Middle frontal gyrus (tissue), 1 donor: ENCODE results near the gene ABTB2.
A peak's percentile ranks its signal among the peaks of the same experiment; 100 is the strongest.

Source experiments
- DNase-seq: peaks from one replicate; pipeline ENCODE4 v3.0.0-alpha.2; 2015; ENCODE audit warnings: low spot score; ENCODE audit errors: extremely low spot score

The ABTB2 gene

DNA sequence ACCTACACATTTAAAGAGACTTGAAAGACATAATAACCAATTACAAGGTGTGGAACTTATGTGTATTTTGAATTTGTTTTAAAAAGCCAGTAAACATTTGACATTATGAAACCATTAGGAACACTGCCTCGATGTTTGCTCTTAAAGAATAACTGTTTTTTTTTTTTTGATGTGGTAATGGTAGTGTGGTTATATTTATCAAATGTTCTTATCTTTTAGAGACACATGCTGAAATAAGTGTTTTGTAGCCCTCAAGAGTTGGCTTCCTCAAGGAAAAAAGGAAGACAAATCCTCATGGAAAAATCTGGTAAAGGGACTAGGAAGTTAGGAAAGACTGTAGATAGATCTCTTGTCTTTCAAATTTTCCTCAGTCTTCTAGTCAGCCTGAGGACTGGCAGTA lies 2.2 kb upstream of the ABTB2 start:
- no peak for DNase-seq

DNA sequence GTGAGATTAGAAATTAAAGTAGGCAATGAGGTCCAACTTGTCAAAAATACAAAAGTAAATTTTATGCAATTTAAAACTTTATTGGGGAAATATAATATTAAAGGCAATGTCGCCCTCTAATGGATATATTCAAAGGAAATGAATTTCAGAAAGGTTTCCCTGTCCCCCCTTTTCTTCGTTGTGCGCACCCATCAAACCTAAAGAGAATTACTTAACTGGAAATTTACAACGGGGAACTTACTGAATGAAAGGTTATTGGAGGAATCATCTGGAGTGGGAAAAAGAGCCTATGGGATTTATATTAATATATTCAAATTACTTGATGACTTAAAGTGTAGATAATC lies 1.7 kb upstream of the ABTB2 start:
- DNase-seq, result no peak

DNA sequence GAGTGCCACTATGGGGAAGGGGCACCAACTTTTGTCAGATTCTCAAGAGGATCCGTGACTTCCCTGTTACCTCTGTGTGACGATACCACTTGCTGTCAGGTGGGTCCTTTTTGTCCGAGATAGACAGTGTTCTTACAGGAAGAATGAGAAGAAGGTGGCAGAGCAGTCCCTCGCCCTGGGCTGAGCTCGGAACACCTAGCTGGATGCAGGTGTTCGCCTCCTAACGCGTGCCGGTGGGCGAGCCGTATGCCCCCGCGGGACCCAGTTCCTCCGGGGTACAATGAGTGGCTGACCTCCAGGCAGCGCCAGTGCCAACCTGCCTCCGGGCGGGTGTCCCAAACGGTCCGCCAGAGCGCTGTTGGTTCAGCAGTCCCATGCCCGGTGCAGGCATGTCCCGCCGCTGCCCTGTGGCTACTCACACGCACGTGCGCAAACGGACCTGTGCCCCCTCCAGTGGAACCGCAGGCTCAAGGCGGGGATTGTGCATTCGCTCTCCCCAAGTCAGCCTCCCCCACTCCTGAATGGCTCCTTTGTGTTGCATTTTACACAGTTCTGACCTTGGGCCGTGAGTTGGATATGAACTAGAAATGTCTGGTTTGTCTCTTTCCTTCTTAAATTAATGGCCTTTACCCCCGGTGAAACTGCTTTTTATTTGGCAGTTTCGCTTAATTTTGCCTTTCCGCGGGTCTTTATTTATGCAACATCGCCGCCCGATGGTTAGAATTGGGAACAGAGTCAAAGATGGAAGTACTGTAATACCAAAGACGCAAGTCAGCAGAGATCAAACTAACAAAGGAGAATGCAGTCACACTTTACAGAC lies 1.1 kb upstream of the ABTB2 start:
- DNase-seq, result peak; percentile 76

DNA sequence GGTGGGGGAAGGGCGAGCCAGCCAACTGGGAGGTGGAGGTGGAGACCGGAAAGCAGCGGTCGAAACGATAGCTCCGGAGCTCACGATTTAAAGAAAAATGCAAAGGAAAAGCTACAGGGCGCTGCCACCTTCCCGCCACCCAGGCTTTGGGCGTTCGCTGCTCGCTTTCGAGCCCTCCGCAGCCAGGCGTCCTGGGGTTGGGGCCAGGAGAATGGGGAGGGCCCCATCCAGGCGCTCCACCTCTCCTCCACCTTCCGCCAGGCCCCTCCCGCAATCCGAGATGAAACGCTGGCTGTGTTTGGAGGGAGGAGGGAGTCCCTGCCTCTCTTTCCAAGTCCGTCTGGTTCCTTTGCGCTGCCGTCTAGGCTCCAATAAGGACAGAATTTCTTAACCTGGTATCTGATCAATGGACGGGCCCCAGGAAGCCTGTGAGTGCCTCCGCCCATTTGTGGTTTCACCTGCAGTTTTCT lies 483 bp upstream of the ABTB2 start:
- peak; percentile 4 for DNase-seq

DNA sequence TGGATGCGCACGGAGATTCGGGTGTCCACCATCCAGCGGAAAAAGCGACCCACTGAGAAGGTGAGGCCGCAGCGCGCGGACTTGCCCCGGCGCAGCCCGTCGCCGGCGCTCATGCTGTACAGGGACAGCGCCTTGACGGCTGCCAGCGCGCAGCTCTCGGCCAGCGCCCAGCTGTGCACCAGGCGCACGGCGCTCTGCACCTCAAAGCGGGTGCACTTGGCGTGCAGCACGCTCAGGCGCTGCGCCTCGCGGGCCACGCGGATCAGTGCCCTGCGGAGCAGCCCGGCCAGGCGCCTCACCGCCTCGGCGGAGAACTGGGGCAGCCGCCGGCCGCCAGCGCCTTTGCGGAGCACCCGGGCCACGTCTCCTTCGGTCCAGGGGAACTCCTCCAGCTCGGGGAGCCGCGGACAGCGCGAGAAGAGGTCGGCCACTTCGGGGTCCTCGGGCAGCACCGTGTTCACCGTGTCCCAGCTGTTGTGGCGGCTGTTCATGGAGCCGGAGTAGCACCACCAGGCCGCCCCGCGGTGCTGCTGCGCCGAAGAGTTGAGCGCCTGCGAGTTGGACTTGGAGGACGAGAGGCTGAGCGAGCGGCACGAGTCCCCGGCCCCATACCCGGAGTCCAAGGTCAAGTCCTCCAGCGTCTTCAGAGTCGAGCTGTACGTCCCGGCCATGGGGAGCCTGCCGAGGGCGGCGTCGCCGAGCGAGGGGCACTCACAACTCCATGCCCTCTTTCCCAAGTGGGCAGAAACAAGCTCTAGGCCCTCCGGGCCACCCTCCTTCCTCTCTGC lies 703 bp downstream of the ABTB2 start:
- peak; percentile 7 for DNase-seq

DNA sequence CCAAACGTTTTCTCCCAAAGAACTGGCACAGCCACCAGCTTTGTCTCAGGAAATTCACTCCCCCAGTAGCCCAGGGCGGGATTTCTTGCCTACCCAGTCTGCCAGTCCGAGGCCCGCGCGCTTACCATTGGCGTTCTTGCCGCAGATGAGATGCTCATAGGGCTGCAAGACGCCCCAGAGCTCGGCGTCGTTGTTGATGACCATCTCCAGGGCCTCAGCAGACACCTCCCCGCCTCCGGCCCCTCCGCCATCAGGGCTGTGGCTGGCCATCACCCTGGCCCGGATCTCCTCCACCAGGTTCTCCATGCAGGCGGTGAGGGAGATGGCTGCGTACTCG lies 1.3 kb downstream of the ABTB2 start:
- DNase-seq, result no peak

DNA sequence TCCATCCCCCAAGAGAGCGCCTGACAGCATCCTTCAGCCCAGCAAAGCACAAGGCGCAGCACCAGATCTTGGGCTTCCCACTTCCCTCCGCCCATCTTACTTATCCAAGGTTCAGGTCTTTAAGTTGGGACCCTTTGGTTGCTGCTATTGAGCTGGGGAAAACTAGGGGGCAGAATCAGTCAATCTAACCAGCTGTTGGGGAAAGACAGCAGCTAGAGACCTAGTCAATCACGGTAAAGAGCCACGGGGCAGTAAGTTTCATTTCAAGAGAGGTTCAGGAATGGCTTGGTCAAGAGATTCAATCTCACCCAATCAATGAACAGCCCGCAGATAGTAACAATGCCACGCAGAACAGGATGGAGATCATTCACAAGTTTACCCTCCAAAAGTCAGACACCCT lies 1.7 kb downstream of the ABTB2 start:
- DNase-seq, result no peak

DNA sequence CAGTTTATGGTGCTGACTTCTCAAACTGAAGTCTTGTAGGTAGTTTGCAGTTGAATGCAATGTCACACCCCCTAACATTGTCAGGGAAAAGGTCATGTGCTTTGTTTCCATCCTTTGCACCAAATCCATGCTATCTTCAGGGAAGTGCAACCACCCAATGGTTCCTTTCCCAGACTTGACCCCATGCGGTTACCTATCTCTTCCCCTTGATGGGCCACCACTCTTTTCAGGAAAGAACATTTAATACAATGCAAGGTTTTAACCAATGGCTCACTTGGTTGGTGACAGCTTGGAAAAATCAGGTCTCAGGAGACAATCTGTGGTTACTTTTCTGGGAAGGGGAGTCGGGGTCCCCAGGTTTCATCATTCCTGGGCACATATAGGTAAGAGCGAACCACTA lies 2.1 kb downstream of the ABTB2 start:
- no peak for DNase-seq

DNA sequence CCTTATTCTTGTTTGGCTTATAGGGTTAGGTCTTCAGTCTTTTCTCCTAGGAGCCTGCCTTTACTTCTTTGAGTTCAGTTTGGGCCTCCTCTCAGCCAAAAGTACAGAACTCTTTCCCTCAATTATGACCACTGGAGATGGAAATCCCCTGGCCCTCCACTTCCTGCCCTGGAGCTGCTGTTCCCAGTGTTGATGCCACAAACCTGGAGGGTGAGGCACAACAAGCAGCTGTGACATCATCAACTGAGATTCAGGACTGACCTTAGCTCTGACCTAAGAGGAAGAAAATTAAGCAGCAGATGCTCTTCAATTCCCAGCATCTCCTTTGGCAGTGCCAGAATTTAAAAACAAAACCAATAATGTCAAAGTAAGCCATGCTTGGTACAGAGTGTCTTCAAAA lies 3.0 kb downstream of the ABTB2 start:
- DNase-seq, result no peak

DNA sequence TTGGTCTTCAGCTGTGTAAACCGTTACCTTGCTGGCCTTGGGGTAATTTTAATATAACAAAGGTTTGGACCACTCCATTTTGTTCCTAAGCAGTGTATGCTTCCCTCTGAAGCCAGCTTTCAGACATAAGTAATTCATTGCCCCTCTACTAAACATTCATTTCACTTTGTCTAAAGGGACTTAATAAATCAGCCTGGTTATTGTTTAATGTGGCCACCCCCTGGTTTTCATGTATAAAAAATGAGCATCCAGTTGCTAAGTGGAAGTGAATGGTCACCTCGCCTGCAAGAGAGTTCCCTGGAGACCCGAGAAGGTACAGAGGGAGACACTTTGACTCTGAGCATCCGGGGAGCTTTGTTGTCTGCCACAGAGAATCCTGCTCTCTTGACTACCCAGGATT lies 3.9 kb downstream of the ABTB2 start:
- DNase-seq, result no peak

DNA sequence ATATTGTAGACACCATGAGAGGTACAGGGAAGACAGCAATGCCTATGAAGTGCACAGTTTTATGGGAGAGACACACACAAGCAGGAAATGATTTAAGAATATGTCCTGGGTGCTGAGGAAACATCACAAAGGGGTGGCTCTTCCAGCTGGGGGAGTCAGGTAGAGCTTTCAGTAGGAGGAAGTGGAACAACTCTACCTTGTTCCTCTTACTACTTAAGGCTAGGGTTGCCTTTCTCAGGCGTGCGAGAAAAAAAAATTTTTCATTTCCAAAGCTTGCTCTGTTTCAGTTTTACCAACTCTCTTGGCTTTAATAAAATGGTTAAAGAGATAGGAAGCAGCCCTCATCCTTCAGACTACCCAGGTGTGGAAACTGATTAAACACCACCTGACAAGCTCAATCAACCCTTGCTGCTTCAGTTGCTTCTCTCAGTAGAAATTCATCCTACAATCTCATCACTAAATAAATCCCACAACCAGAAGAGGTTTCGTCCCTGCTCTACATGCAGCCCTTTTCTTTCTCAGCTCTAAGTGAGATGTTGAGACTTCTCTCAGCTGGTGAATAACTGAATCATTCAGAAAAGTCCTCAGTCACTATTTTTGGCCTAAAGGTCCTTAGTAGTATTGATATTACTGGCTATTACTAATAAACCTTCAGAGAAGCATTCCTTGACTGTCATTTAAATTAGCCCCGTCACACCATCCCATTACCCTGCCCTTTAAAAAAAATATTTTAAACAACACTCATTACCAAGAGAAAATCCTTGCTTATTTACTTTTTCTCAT lies 5.9 kb downstream of the ABTB2 start:
- DNase-seq, result no peak

DNA sequence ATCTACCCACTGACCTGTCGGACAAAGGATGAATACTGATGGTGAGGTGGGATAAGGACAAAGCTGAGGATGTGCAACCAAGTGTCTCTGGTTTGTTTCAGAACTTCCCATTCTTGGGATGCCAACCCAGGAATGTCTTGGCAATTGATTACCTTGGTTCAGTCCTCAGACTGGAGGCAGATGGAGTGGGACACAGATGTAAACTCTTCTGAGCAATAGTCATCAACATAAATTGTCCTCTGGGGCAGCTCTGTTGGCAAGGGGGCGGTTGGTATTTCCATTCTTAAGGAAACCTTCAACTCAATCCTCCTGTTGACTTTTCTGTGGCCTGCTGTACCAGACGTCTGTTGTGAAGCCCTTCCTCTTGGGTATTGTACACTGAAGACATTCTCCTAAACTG lies 6.8 kb downstream of the ABTB2 start:
- DNase-seq, result no peak

DNA sequence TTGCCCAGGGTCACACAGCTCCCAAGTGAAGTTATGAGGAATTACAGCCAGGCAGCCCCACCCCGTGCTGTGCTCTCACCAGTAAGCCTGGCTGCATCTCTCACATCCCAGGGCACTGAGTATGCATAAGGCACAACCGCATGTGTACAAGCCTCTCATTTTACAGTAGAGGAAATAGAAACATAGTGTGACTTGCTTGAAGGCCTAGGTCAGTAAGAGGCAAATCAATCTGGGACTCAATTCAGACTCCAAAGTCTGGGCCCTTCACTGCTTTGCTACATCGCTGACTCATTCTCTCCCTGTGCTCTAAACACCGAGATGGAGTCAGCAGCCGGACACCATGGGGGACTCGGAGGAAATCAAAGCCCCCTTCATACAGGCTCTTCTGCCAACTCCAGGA lies 7.9 kb downstream of the ABTB2 start:
- no peak for DNase-seq

DNA sequence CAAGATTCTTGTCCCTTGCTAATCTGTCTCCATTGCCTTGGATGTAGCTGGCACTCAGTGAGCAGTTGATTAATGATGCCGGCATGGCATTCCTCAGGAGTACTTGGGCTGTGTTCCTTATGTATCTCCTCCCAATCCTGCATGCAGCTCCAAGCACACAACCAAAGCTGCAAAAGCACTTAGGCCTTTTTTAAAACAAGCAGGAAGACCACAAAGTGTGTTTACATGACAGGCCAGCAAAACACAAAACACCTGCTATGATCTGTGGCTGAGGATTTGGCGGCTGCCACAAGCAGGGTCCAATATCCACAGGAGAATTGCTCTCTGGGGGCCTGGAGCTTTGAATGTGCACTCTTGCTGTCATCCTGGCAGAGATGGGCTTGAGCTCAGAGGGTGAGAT lies 8.9 kb downstream of the ABTB2 start:
- DNase-seq, result no peak

DNA sequence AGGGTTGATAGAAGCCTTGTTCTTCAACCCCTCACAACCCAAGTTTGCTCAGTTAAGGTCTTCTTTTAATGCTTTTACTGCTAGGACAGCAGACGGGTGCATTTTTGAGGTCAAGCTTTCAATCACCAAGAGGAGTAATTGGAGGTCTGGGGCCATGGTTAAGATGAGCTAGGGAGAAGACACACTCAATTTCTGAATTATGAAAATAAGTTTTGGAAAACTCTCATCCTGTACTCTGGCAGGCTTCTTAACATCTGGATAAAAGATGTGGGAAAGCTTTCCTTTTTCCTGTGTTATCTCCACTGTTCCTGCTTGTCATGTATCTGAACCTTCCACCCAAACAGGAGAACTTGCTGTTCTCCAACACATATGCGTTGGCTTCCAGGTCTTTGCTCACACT lies 9.7 kb downstream of the ABTB2 start:
- DNase-seq, result no peak

DNA sequence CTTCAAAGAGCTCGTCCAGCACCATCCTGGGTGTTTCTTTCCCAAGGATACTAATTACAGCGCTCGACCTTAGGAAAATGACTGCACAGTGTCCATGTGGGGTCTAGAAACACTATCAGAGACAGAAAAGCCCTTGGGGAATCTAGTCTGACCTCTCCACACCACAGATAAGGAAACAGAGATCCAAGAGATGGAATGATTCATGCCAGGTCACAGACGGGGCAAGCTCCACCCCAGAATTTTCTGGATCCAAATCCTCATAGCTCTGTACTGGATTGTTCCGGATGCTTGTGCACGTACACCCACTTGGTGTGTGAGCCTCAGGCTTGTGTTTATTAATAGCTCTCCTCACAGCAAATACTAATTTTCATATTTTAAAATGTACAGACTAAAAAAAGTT lies 11.3 kb downstream of the ABTB2 start:
- DNase-seq, result no peak

DNA sequence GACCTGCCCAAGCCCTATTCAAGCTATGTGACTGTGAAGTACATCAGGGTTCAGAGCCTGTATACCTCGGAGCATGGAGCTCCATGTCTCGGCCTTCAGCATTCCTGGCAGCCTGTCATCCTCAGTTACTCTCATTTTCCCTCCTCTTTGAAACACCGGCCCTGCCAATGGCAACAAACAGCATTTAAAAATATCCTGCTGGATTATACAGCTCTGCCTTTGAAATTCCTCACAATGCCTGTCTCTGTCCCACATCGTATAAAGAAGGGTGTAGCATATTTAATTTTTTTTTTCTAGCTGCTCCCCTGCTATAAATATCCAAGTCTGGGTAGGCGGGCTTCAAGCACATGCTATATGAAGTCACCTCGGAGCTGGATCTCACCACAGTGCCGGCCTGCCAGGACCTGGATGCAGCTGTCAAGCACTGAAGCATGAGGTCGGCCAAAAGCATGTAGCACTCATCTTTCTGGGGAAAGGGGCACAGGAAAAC lies 11.8 kb downstream of the ABTB2 start:
- DNase-seq, result no peak

DNA sequence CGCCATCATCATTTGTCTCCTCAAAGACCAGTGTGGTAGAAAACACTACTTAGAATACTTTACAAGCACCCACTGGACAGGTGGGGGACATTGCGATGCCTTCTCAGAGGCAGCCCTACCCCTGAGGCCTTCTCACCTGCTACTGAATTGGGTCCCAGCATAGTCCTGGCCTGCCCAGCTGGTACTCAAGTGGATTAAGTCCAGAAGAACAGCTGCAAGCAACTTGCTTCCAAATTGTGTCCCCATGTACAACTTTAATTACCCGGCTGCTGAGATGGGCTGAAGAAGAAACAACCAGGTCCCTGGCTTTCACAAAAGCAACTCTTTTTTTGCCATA lies 12.3 kb downstream of the ABTB2 start:
- no peak for DNase-seq

DNA sequence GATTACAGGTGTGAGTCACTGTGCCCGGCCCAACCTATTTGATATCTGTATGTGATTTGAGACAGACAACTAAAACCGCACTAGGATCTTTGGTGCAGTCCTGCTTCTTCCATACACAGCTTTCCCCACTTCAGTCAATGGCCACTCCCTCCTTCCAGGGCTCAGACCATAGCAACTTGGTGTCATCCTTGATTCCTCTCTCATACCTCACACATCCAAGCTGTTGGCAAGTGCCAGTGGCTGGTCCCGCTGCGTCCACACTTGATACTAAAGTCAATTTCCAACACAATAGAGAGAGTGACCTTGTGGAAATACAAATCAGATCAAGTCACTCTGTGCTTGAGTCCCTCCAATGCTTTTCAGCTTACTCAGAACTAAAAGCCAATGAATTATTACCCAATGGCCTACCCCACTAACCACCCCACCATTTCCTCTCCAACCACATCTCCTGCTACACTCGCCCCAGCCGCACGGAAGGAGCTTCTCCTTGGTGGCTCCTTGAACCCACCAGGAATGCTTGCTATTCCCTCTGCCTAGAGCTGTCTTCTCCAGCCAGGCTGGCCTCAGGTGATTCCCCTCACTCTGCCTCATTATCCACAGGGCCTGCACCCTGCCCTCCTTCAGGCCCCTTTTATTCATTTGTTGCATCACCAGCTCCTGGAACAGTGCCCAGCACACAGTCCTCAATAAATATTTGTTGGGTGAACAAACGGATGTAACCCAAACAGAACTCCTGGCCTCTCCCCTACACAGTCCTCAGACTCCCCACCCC lies 12.9 kb downstream of the ABTB2 start:
- DNase-seq, result no peak

DNA sequence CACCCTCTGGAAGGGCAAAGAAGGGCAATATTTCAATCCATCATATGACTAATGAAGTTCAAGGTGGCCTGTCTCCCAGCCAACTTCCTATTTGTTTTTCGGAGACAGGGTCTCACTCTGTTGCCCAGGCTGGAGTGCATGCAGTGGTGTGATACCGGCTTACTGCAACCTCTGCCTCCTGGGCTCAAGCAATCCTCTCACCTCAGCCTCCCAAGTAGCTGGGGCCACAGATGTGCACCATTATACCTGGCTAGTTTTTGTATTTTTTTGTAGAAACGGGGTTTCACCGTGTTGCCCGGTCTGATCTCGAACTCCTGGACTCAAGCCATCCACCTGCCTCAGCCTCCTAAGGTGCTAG lies 13.4 kb downstream of the ABTB2 start:
- no peak for DNase-seq

DNA sequence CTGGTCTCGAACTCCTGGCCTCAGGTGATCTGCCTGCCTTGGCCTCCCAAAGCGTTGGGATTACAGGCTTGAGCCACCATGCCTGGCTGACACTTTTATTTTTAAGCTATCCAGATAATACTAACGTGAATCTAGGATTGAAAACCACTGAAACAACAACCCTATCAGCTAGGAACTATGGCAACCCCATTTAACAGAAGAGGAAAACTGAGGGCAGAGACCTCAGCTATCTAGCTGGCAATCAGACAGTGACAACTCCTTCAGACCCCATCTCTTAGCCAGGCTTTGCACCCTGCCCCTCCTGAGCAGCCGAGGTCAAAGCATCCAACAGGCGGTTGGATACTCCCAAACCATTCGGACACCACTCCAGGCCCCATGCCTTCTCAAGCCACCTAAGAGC lies 14.1 kb downstream of the ABTB2 start:
- DNase-seq, result no peak

DNA sequence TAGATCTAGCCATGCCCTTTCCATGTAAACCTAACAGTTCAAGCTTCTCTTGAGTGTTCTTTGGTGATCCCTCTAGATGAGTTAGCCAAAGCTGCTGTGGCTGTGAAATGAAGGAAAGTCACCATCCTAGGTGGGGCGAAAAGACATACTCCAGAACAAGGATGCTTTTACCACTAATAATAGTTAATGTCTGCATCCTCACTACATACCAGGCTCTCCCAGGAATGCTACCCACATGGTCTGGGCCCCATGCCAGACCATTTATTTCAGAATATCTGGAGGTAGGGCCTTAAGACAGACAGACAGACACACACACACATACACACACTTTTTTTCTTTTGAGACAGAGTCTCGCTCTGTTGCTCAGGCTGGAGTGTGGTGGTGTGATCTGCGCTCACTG lies 14.7 kb downstream of the ABTB2 start:
- DNase-seq, result no peak
